HepG2 (cell line): Measurements from ENCODE around the gene LASP1. TPM values are rescaled to one million over a fixed set of nuclear protein-coding genes. Genes with fewer than 3 reads are reported as not detected.

Source experiments
- ARHGAP35 ChIP-seq: sonication (generic); formaldehyde crosslinking; IDR thresholded peaks from 2 replicates; pipeline ENCODE4 v1.9.0; 2022; ENCODE audit warnings: mild to moderate bottlenecking, inconsistent platforms, moderate library complexity, missing genetic modification reagents, borderline replicate concordance
- ARNT ChIP-seq: fragments of 450-650 bp; IDR thresholded peaks from 2 replicates; pipeline ENCODE4 v1.6.1; 2017
- ATF6 ChIP-seq: sonication (generic); formaldehyde crosslinking; conservative IDR thresholded peaks from 2 replicates; pipeline ENCODE4 v1.4.0; 2020; ENCODE audit warnings: missing genetic modification reagents
- CHCHD3 ChIP-seq: sonication (generic); formaldehyde crosslinking; IDR thresholded peaks from 2 replicates; pipeline ENCODE4 v1.8.0; 2022; ENCODE audit warnings: mild to moderate bottlenecking, missing genetic modification reagents, moderate library complexity
- GPN1 ChIP-seq: sonication (generic); formaldehyde crosslinking; IDR thresholded peaks from 2 replicates; pipeline ENCODE4 v1.5.1; 2020; ENCODE audit warnings: missing genetic modification reagents, borderline replicate concordance
- HNRNPH1 ChIP-seq: fragments of 200-400 bp; formaldehyde crosslinking; optimal IDR thresholded peaks from 2 replicates; pipeline ENCODE3; 2017; ENCODE audit warnings: mild to moderate bottlenecking, low read depth, low read length
- IRF2 ChIP-seq: IDR thresholded peaks from 2 replicates; pipeline ENCODE4 v1.6.1; 2018; ENCODE audit warnings: missing genetic modification reagents, missing compliant biosample characterization
- KDM6A ChIP-seq: IDR thresholded peaks from 2 replicates; pipeline ENCODE4 v1.6.1; 2016; ENCODE audit warnings: low read depth
- MIXL1 ChIP-seq: IDR thresholded peaks from 2 replicates; pipeline ENCODE4 v1.6.1; 2016
- NFIB ChIP-seq: sonication (generic); formaldehyde crosslinking; IDR thresholded peaks from 2 replicates; pipeline ENCODE4 v1.9.0; 2021; ENCODE audit warnings: missing genetic modification reagents, mild to moderate bottlenecking, borderline replicate concordance
- PRDM15 ChIP-seq: sonication (generic); formaldehyde crosslinking; IDR thresholded peaks from 2 replicates; pipeline ENCODE4 v1.4.0; 2020; ENCODE audit warnings: missing genetic modification reagents
- RFXANK ChIP-seq: IDR thresholded peaks from 2 replicates; pipeline ENCODE4 v1.6.1; 2016
- SP140L ChIP-seq: sonication (generic); formaldehyde crosslinking; IDR thresholded peaks from 2 replicates; pipeline ENCODE4 v1.4.0; 2020; ENCODE audit warnings: missing genetic modification reagents, borderline replicate concordance
- SRF ChIP-seq: IDR thresholded peaks from 2 replicates; pipeline ENCODE4 v1.6.1; 2011; ENCODE audit warnings: mild to moderate bottlenecking, low read depth, low read length, moderate library complexity
- TCF7L2 ChIP-seq: IDR thresholded peaks from 2 replicates; pipeline ENCODE4 v1.6.1; 2011; ENCODE audit warnings: mild to moderate bottlenecking, low read depth, low read length, moderate library complexity
- TOE1 ChIP-seq: sonication (generic); formaldehyde crosslinking; IDR thresholded peaks from 2 replicates; pipeline ENCODE4 v1.4.0; 2020; ENCODE audit warnings: mild to moderate bottlenecking, missing genetic modification reagents
- ZBTB20 ChIP-seq: sonication (generic); formaldehyde crosslinking; IDR thresholded peaks from 2 replicates; pipeline ENCODE4 v1.8.1; 2023; ENCODE audit warnings: missing genetic modification reagents, low read depth, mild to moderate bottlenecking, borderline replicate concordance
- ZBTB8A ChIP-seq: sonication (generic); formaldehyde crosslinking; IDR thresholded peaks from 2 replicates; pipeline ENCODE4 v1.4.0; 2020; ENCODE audit warnings: mild to moderate bottlenecking, low read depth, missing genetic modification reagents, borderline replicate concordance
- ZNF33A ChIP-seq: sonication (generic); formaldehyde crosslinking; IDR thresholded peaks from 2 replicates; pipeline ENCODE4 v1.5.1; 2020; ENCODE audit warnings: missing genetic modification reagents, mild to moderate bottlenecking, moderate library complexity, borderline replicate concordance
- ZNF350 ChIP-seq: sonication (generic); formaldehyde crosslinking; IDR thresholded peaks from 2 replicates; pipeline ENCODE4 v1.4.0; 2020; ENCODE audit warnings: mild to moderate bottlenecking, low read depth, missing genetic modification reagents, borderline replicate concordance
- ZNF557 ChIP-seq: sonication (generic); formaldehyde crosslinking; IDR thresholded peaks from 2 replicates; pipeline ENCODE4 v1.4.0; 2020; ENCODE audit warnings: missing genetic modification reagents
- ZNF670 ChIP-seq: sonication (generic); formaldehyde crosslinking; IDR thresholded peaks from 2 replicates; pipeline ENCODE4 v1.8.0; 2022; ENCODE audit warnings: mild to moderate bottlenecking, missing genetic modification reagents, borderline replicate concordance
- ZNF713 ChIP-seq: sonication (generic); formaldehyde crosslinking; IDR thresholded peaks from 2 replicates; pipeline ENCODE4 v1.4.0; 2020; ENCODE audit warnings: mild to moderate bottlenecking, missing genetic modification reagents
- polyA plus RNA-seq, 8 experiments: library from polyadenylated mRNA; depleted of rRNA in 3 of 8; stranded (reverse) in 7 of 8; unstranded in 1 of 8; fragments of >200 nt; fragmentation: Illumina TruSeq in 4 of 8; extraction: Trizol in 4 of 8; gene quantifications; 2 replicates each; pipeline versions ENCODE4 v1.2.1 to v1.2.3, GENCODE V29; 2011 to 2016; ENCODE audit warnings: low read depth in 4 of 8, missing spikeins in 1 of 8, mixed read lengths in 1 of 8; ENCODE audit not compliant: insufficient read depth in 1 of 8
- total RNA-seq, 5 experiments: library from RNA; depleted of rRNA; stranded (reverse); fragments of >200 nt; fragmentation: Illumina TruSeq; extraction: Trizol; gene quantifications; 2 replicates each; pipeline ENCODE4 v1.2.3, GENCODE V29; 2016; ENCODE audit warnings: low read depth in 1 of 5
- TF ChIP-seq, protein P1 (sequence below): sonication (generic); formaldehyde crosslinking; IDR thresholded peaks from 2 replicates; pipeline ENCODE4 v1.8.0; 2023; ENCODE audit warnings: mild to moderate bottlenecking, missing genetic modification reagents

LASP1 gene
- total and polyA plus RNA-seq, 2 of the 13 experiments (the other 11 are each of a cell fraction or from before 2014, with no cell fraction given): 70.1 to 97.0 TPM

DNA sequence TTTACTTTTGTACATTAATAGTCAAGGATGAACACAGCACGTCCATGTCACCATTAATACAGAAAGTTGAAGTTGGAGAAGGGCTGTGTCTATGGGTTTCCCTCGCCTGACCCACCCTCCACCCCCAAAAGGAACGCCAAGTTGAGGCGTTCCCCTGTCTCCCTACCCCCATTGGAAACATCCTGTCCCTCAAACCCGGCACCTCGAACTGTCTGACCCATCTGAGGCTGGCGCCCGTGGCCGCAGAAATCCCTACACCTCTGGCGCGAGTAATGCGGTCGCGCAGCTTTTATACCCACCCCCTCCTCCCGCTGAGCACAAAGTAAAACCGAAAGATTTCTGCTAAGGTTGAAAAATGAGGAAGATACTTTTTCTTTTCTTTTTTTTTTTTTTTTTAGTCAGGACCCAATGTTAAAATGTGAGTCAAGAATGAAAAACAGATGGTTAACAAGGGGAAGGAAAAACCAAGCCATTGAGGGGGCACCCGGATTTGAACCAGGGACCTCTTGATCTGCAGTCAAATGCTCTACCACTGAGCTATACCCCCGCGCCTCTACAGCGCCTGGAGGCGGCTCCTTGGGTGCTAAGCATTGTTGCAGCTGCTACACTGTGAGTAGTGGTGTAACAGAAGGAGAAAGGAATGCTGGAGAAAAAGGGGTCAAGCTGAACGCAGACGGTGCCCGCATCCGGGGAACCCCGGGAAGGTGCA lies 887 bp upstream of the LASP1 start (continued):
- TF ChIP-seq ZNF713 (CRISPR knock-in tag) (no peak), TOE1 (CRISPR knock-in tag) (0 out of 2 replicates have a peak, but pooled peaks have one; percentile 70), CHCHD3 (CRISPR knock-in tag) (no peak), KDM6A (peak; percentile 8; the same call in 1 of the 2 replicates), ZBTB8A (CRISPR knock-in tag) (no peak; the same call in 1 of the 2 replicates), SRF (peak; percentile 35; the same call in 1 of the 2 replicates), IRF2 (CRISPR knock-in tag) (peak; percentile 76; the same call in 1 of the 2 replicates), HNRNPH1 (no peak), NFIB (CRISPR knock-in tag) (no peak), ARNT (no peak), ARHGAP35 (CRISPR knock-in tag) (0 out of 2 replicates have a peak, but pooled peaks have one; percentile 81), MIXL1 (peak; percentile 27; the same call in 1 of the 2 replicates), SP140L (CRISPR knock-in tag) (peak; percentile 80; the same call in 1 of the 2 replicates), ZNF33A (CRISPR knock-in tag) (no peak), ZBTB20 (CRISPR knock-in tag) (0 out of 2 replicates have a peak, but pooled peaks have one; percentile 72), ATF6 (CRISPR knock-in tag) (0 out of 2 replicates have a peak, but pooled peaks have one; percentile 82), ZNF350 (CRISPR knock-in tag) (peak; percentile 76; the same call in 1 of the 2 replicates), GPN1 (CRISPR knock-in tag) (no peak), RFXANK (CRISPR knock-in tag) (no peak), ZNF557 (CRISPR knock-in tag) (no peak), PRDM15 (CRISPR knock-in tag) (peak; percentile 33; the same call in 1 of the 2 replicates), TCF7L2 (no peak), ZNF670 (CRISPR knock-in tag) (0 out of 2 replicates have a peak, but pooled peaks have one; percentile 13)
- TF ChIP-seq, protein P1, sequence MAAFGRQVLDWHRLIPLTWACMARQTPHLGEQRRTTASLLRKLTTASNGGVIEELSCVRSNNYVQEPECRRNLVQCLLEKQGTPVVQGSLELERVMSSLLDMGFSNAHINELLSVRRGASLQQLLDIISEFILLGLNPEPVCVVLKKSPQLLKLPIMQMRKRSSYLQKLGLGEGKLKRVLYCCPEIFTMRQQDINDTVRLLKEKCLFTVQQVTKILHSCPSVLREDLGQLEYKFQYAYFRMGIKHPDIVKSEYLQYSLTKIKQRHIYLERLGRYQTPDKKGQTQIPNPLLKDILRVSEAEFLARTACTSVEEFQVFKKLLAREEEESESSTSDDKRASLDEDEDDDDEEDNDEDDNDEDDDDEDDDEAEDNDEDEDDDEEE: peak; percentile 84
